Prostate gland (tissue), 2 donors: ENCODE measurements around the gene NEB. TPM values are rescaled to one million over a fixed set of nuclear protein-coding genes. Genes with fewer than 3 reads are reported as not detected.

Experiments
- DNase-seq: peaks from one replicate; pipeline ENCODE4 v3.0.0-alpha.2; 2019; ENCODE audit warnings: low spot score
- H3K27ac ChIP-seq, 2 donors: fragments of 200-600 bp; sonication (generic); 2 replicates each; pipeline ENCODE4 v1.5.1; 2017 to 2019
- H3K27me3 ChIP-seq: fragments of 200-600 bp; sonication (generic); replicated peaks from 2 replicates; pipeline ENCODE4 v1.5.1; 2019; ENCODE audit not compliant: insufficient read depth
- H3K36me3 ChIP-seq, 2 donors: fragments of 200-600 bp; sonication (generic); 1 replicate in 1 of 2; 2 replicates in 1 of 2; pipeline versions ENCODE4 v1.5.1 to v1.8.1; 2017 to 2019
- H3K4me1 ChIP-seq: fragments of 200-600 bp; sonication (generic); replicated peaks from 2 replicates; pipeline ENCODE4 v1.5.1; 2019
- H3K4me3 ChIP-seq, 2 donors: fragments of 200-600 bp; sonication (generic); 2 replicates each; pipeline ENCODE4 v1.5.1; 2017 to 2019
- H3K9me3 ChIP-seq: fragments of 200-600 bp; sonication (generic); 2 replicates; pipeline ENCODE4 v1.5.1; 2017
- POLR2A ChIP-seq: fragments of 450-650 bp; IDR thresholded peaks from one replicate; pipeline ENCODE4 v1.6.1; 2016; ENCODE audit warnings: antibody characterized with exemption, mild to moderate bottlenecking
- POLR2AphosphoS5 ChIP-seq: sonication (generic); formaldehyde crosslinking; IDR thresholded peaks from one replicate; pipeline ENCODE4 v1.6.1; 2017; ENCODE audit warnings: antibody characterized with exemption
- WGBS: methylation state at CpG from one replicate; pipeline ENCODE4 v1.1.5; 2018; 5-methylcytosine and 5-hydroxymethylcytosine counted together
- intact Hi-C: fragments of 100-400 bp; cut with DNase I; formaldehyde crosslinking; loops from one replicate; pipeline ENCODE4 v1.14.2; 2022
- total RNA-seq, 2 donors: library from RNA; depleted of rRNA; stranded (reverse); fragments of >200 nt; gene quantifications; one replicate each; pipeline ENCODE4 v1.1.0, GENCODE V29; 2016
- TF ChIP-seq, protein P1 (sequence below), 4 experiments: fragments of 200-600 bp in 2 of 4; fragments of 450-650 bp in 2 of 4; sonication (generic) in 2 of 4; IDR thresholded peaks; 1 replicate in 3 of 4; 2 replicates in 1 of 4; pipeline ENCODE4 v1.5.1; 2016 to 2019; ENCODE audit warnings: antibody characterized with exemption in 4 of 4, mild to moderate bottlenecking in 2 of 4, moderate library complexity in 2 of 4

NEB gene
- total RNA-seq, 2 donors from 2014 or later: 7.3 to 57.9 TPM

DNA sequence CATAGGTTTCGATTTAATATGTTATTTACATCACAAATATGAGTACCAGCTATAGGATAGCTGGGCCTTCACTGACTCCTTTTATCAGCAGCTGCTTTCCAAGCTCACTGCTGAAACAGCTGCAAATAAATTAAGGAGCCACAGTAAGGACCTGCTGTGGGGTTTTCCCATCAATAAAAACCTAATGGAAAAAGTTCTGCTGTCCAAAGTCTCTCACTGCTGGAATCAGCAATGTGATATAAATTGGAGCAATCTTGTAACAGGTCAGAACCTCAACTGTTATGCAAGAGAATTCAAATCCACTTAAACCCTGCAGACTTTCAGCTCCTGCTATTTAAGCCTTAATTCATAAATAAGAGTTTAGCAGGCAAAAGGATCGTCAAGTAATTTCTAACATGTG, 61.3 kb downstream of the NEB start:
- no peaks in the 10 kb centered on the region for H3K27me3 ChIP-seq
- no peaks in the 10 kb centered on the region for H3K4me1 ChIP-seq
- no peak for TF ChIP-seq POLR2A
- TF ChIP-seq, protein P1, sequence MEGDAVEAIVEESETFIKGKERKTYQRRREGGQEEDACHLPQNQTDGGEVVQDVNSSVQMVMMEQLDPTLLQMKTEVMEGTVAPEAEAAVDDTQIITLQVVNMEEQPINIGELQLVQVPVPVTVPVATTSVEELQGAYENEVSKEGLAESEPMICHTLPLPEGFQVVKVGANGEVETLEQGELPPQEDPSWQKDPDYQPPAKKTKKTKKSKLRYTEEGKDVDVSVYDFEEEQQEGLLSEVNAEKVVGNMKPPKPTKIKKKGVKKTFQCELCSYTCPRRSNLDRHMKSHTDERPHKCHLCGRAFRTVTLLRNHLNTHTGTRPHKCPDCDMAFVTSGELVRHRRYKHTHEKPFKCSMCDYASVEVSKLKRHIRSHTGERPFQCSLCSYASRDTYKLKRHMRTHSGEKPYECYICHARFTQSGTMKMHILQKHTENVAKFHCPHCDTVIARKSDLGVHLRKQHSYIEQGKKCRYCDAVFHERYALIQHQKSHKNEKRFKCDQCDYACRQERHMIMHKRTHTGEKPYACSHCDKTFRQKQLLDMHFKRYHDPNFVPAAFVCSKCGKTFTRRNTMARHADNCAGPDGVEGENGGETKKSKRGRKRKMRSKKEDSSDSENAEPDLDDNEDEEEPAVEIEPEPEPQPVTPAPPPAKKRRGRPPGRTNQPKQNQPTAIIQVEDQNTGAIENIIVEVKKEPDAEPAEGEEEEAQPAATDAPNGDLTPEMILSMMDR (IDR thresholded peaks at IDR 0.05): no peak
- no peak for TF ChIP-seq POLR2AphosphoS5
- WGBS: 92% methylated on average over 2 of the region's 2 CpGs
- intact Hi-C loops: no loop called here
- H3K27ac ChIP-seq: no peak overlapping the region
- DNase-seq: no peak
- no peak overlapping the region for H3K4me3 ChIP-seq
- H3K36me3 ChIP-seq: no peaks in the 10 kb centered on the region
- H3K9me3 ChIP-seq: no peaks in the 10 kb centered on the region

DNA sequence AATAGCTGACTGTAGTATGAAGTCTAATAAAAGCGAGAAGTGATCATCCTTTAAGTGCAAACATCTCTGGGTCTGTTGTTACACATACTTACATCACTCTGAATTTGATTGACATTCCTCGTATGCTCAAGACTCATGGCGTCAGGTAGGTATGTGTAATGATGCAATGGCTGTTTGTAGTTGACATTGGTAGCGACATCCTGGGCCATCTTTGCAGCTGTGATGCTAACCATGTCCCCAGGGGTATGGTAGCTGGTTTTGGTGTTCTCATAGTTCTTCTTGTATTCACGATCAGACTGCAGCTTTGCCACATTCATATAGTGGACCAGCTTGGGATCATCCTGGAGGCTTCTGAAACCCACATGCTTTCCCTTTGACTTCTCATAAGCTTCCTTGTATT, 62.0 kb downstream of the NEB start:
- H3K9me3 ChIP-seq: no peaks in the 10 kb centered on the region
- H3K27ac ChIP-seq: no peak overlapping the region
- no peaks in the 10 kb centered on the region for H3K27me3 ChIP-seq
- H3K4me1 ChIP-seq: no peaks in the 10 kb centered on the region
- H3K4me3 ChIP-seq: no peak overlapping the region
- TF ChIP-seq POLR2A: no peak
- TF ChIP-seq POLR2AphosphoS5: no peak
- TF ChIP-seq, protein P1 (IDR thresholded peaks at IDR 0.05): no peak
- DNase-seq: no peak
- 96% methylated on average over 5 of the region's 5 CpGs for WGBS
- H3K36me3 ChIP-seq: no peaks in the 10 kb centered on the region
- intact Hi-C loops: no loop called here

DNA sequence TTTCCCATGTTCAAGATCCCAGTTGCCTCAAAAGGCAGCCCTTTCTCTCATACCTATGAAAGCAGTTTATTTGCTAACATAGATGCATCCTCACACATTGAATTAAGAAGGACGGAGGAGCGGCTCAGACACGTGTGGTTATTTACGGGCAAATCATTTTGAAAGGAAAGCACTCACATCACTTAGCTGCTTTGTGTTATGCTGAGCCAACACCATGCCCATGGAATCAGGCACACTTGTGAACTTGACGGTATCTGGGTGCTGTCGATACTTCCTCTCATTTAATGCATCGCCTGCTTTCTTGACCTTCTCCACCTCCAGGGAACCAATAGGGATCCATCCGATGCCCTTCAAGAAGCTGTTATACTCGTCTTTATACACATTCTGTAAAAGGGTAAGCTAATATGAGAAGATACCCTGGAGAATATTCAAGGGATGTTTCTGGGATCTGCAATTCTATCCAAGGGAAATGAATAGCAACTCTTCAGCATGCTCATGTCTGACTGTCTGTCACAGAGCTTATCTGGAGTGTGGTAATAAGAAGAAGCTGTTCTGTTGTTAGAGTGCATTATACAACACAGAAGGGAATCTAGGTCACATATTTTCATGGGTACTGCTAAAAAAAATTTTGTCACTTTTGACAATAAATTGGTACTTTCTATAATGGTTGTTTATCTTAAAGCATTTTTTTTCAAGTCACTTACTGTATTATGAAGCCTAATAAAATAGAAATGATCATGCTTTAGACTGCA, 63.3 kb downstream of the NEB start:
- H3K27ac ChIP-seq: no peak overlapping the region
- H3K36me3 ChIP-seq: no peaks in the 10 kb centered on the region
- intact Hi-C loops: no loop called here
- TF ChIP-seq, protein P1 (IDR thresholded peaks at IDR 0.05): no peak
- TF ChIP-seq POLR2A (no peak), POLR2AphosphoS5 (no peak)
- 92% methylated on average over 9 of the region's 9 CpGs for WGBS
- H3K4me3 ChIP-seq: no peak overlapping the region
- no peaks in the 10 kb centered on the region for H3K4me1 ChIP-seq
- H3K27me3 ChIP-seq: no peaks in the 10 kb centered on the region
- DNase-seq: no peak
- no peaks in the 10 kb centered on the region for H3K9me3 ChIP-seq

DNA sequence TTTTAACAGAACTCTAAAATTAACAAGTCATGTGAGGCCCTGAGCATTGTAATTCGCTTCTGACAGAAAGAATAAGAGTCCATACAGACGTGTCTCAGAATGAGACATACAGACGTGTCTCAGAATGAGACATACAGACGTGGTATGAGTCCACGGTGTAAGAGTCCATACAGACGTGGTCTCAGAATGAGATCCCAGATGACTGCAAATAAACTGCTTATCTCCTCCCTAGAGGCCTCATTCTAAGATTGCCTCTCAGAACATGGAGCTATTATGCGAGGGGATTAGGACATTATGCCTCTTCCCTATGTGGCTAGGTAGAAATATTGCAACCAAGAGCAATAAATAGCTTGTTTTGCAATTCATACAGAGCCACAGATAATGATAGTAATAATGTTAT, 63.9 kb downstream of the NEB start:
- Histone ChIP-seq H3K27me3 (no peaks in the 10 kb centered on the region), H3K4me3 (no peak overlapping the region), H3K27ac (no peak overlapping the region), H3K9me3 (no peaks in the 10 kb centered on the region), H3K4me1 (no peaks in the 10 kb centered on the region), H3K36me3 (no peaks in the 10 kb centered on the region)
- intact Hi-C loops: no loop called here
- TF ChIP-seq, protein P1 (IDR thresholded peaks at IDR 0.05): no peak
- TF ChIP-seq POLR2AphosphoS5 (no peak), POLR2A (no peak)
- DNase-seq: no peak
- WGBS: 85% methylated on average over 7 of the region's 7 CpGs

DNA sequence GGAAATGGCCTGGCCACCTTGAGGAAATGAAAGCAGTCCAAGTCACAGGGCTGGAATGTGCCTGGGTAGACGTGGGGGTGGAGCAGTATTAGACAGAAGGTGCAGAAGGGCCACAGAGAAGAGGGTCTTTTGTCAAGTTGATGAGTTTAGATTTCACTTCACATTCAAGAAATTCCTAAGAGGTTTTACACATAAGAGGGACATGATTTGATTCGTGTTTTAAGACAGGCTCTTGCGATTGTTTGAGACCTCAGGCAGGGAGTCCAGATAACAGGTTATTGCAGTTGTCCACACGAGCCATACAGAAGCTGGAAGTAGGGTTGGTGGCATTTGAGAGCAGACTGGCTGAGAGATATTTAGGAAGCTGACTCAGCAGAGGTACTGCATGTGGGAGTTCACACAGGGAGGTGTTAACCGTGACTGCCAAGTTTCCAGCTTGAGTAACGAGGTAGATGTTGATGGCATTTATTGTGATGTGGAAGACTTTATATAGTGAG, 64.6 kb downstream of the NEB start:
- H3K4me3 ChIP-seq: no peak overlapping the region
- intact Hi-C loops: no loop called here
- no peaks in the 10 kb centered on the region for H3K9me3 ChIP-seq
- no peaks in the 10 kb centered on the region for H3K27me3 ChIP-seq
- H3K4me1 ChIP-seq: no peaks in the 10 kb centered on the region
- no peak for DNase-seq
- TF ChIP-seq POLR2A: no peak
- no peak for TF ChIP-seq POLR2AphosphoS5
- TF ChIP-seq, protein P1 (IDR thresholded peaks at IDR 0.05): no peak
- H3K27ac ChIP-seq: no peak overlapping the region
- H3K36me3 ChIP-seq: no peaks in the 10 kb centered on the region
- WGBS: 36% methylated on average over 6 of the region's 6 CpGs
